SH-SY5Y (cell line): ENCODE measurements around the gene SLC7A10.

Experiments used
- GATA2 ChIP-seq: IDR thresholded peaks from 2 replicates; pipeline ENCODE4 v1.6.1; 2011; ENCODE audit warnings: mild to moderate bottlenecking, low read depth, low read length
- GATA3 ChIP-seq: IDR thresholded peaks from 2 replicates; pipeline ENCODE4 v1.6.1; 2011; ENCODE audit warnings: low read depth, mild to moderate bottlenecking, low read length, moderate library complexity

GRCh38 chr19:33221638-33222037 lies 4.0 kb downstream of the SLC7A10 start:
- TF ChIP-seq GATA2 (no peak), GATA3 (no peak)
